Measurements from ENCODE around the gene SMIM1.

The SMIM1 gene

GRCh38 chr1:3756394-3756793, 16.2 kb upstream of the SMIM1 start:
- DNase-seq (ENCODE audit: extremely low read depth, insufficient read length), result no peak
- no peaks in the 10 kb centered on the region for H3K36me3 ChIP-seq (ENCODE audit: control insufficient read depth, insufficient read depth, low read length)
- TF ChIP-seq, protein P1, sequence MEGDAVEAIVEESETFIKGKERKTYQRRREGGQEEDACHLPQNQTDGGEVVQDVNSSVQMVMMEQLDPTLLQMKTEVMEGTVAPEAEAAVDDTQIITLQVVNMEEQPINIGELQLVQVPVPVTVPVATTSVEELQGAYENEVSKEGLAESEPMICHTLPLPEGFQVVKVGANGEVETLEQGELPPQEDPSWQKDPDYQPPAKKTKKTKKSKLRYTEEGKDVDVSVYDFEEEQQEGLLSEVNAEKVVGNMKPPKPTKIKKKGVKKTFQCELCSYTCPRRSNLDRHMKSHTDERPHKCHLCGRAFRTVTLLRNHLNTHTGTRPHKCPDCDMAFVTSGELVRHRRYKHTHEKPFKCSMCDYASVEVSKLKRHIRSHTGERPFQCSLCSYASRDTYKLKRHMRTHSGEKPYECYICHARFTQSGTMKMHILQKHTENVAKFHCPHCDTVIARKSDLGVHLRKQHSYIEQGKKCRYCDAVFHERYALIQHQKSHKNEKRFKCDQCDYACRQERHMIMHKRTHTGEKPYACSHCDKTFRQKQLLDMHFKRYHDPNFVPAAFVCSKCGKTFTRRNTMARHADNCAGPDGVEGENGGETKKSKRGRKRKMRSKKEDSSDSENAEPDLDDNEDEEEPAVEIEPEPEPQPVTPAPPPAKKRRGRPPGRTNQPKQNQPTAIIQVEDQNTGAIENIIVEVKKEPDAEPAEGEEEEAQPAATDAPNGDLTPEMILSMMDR (IDR thresholded peaks at IDR 0.05; ENCODE audit: insufficient read depth, low read length, poor library complexity, severe bottlenecking), result no peak
- no peaks in the 10 kb centered on the region; the same call in 1 of the 2 replicates for H3K27me3 ChIP-seq (replicated peaks; ENCODE audit: control insufficient read depth, insufficient read depth, low read length)
- H3K4me3 ChIP-seq (replicated peaks; ENCODE audit: low read depth, low read length), result no peak overlapping the region

- Histone ChIP-seq H3K27me3 (replicated peaks; ENCODE audit: control insufficient read depth, insufficient read depth, low read length) (no peaks in the 10 kb centered on the region; the same call in 1 of the 2 replicates), H3K36me3 (ENCODE audit: control insufficient read depth, insufficient read depth, low read length) (no peaks in the 10 kb centered on the region), H3K4me3 (replicated peaks; ENCODE audit: low read depth, low read length) (no peak overlapping the region)
- DNase-seq (ENCODE audit: extremely low read depth, insufficient read length), result no peak
- TF ChIP-seq, protein P1 (IDR thresholded peaks at IDR 0.05; ENCODE audit: insufficient read depth, low read length, poor library complexity, severe bottlenecking), result no peak
These were observed 13.4 kb upstream of the SMIM1 start for GRCh38 chr1:3759164-3759563.

GRCh38 chr1:3759796-3760195, 12.8 kb upstream of the SMIM1 start:
- H3K27me3 ChIP-seq (replicated peaks; ENCODE audit: control insufficient read depth, insufficient read depth, low read length), result no peaks in the 10 kb centered on the region; the same call in 1 of the 2 replicates
- no peak for DNase-seq (ENCODE audit: extremely low read depth, insufficient read length)
- TF ChIP-seq, protein P1 (IDR thresholded peaks at IDR 0.05; ENCODE audit: insufficient read depth, low read length, poor library complexity, severe bottlenecking), result no peak
- H3K4me3 ChIP-seq (replicated peaks; ENCODE audit: low read depth, low read length), result no peak overlapping the region
- H3K36me3 ChIP-seq (ENCODE audit: control insufficient read depth, insufficient read depth, low read length), result no peaks in the 10 kb centered on the region

DNA sequence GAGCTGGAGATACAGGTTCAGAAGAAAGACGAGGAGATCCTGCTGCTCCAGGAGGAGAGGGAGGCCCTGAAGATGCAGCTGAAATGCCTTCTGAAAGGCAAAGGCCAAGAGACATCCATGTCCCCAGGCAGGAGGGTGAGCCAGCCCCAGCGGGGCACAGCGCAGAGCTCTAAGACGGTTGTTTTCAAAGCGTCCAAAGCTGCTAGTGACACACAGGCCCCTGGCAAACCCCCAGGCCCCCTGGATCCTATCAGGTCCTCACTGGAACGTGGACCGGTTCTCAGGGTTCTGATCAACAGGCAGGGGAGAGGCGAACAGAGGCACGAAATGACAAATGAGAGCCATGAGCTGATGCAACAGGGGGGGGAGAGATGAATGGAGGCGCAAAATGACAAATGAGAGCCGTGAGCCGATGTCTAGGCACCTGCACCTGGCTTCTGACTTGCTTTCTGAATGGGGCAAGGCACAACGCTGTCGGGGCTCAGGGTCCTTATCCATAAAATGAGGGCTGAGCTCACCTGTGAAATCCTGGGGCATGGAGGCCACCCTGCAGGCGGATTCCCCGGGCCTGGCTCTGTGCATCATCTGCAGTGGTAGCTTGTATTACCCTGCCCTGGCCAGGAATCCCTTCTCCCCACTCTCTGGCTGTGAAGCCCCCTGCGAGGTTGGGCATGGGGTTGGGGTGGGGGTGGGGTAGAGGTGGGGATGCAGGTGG, 11.1 kb upstream of the SMIM1 start:
- Histone ChIP-seq H3K4me3 (replicated peaks; ENCODE audit: low read depth, low read length) (no peak overlapping the region), H3K36me3 (ENCODE audit: control insufficient read depth, insufficient read depth, low read length) (no peaks in the 10 kb centered on the region), H3K27me3 (replicated peaks; ENCODE audit: control insufficient read depth, insufficient read depth, low read length) (no peaks in the 10 kb centered on the region; the same call in 1 of the 2 replicates)
- DNase-seq (ENCODE audit: extremely low read depth, insufficient read length), result no peak
- TF ChIP-seq, protein P1 (IDR thresholded peaks at IDR 0.05; ENCODE audit: insufficient read depth, low read length, poor library complexity, severe bottlenecking), result no peak

DNA sequence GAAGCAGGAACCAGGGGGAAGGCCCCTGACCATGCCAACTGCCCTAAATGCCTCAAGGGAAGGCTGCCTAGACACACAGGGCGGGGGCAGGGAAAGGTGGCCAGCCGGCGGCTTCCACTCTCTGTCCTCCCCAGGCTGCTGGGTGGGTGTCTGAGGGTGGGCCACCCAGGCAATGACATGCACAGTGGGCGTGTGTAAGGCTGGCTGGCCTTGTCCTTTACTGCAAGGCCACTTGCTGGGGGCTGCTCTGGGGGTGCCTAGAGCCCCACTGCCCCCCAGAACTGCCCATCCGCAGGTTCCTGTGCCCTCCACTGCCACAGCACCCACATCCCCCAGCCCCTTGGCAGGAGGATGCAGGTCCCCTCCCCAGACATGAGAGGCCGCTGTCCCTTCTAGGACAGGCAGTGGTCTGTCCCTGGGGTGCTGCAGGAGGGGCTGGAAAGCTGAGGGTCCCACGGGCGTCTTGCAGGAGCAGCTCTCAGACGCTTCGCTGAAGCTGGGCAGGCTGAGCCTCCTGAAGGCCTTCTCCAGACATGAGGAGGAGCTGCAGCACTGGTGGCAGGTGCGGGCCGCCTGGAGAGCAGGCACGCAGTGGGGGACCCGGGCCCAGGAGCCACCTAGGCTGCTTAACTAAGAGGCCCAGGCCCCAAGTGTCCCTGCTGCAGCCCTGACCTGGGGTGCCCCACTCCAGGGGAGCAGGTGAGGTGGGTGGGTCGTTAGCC, 10.2 kb upstream of the SMIM1 start:
- Histone ChIP-seq H3K27me3 (replicated peaks; ENCODE audit: control insufficient read depth, insufficient read depth, low read length) (no peaks in the 10 kb centered on the region; the same call in 1 of the 2 replicates), H3K4me3 (replicated peaks; ENCODE audit: low read depth, low read length) (no peak overlapping the region), H3K36me3 (ENCODE audit: control insufficient read depth, insufficient read depth, low read length) (no peaks in the 10 kb centered on the region)
- DNase-seq (ENCODE audit: extremely low read depth, insufficient read length), result no peak
- TF ChIP-seq, protein P1 (IDR thresholded peaks at IDR 0.05; ENCODE audit: insufficient read depth, low read length, poor library complexity, severe bottlenecking), result no peak

Measured in GM06990 (cell line).